ENCODE measurements around the gene ULK3.

DNA sequence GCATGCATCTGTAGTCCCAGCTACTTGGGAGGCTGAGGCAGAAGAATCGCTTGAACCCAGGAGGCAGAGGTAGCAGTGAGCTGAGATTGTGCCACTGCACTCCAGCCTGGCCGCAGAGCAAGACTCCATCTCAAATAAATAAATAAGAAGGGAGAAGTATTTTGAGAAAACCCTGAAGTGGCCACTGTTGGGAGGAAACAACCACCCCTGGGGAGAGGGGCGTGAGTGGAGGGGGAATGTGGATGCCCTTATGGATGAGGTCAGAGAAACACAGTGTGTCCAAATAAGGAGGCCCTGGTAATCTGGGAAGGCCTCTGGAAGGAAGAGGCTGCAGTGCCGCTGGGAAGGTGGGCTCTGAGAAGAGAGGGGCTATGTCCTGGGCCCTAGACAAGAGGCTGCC lies 20.7 kb downstream of the ULK3 start:
- TF ChIP-seq, protein P1, sequence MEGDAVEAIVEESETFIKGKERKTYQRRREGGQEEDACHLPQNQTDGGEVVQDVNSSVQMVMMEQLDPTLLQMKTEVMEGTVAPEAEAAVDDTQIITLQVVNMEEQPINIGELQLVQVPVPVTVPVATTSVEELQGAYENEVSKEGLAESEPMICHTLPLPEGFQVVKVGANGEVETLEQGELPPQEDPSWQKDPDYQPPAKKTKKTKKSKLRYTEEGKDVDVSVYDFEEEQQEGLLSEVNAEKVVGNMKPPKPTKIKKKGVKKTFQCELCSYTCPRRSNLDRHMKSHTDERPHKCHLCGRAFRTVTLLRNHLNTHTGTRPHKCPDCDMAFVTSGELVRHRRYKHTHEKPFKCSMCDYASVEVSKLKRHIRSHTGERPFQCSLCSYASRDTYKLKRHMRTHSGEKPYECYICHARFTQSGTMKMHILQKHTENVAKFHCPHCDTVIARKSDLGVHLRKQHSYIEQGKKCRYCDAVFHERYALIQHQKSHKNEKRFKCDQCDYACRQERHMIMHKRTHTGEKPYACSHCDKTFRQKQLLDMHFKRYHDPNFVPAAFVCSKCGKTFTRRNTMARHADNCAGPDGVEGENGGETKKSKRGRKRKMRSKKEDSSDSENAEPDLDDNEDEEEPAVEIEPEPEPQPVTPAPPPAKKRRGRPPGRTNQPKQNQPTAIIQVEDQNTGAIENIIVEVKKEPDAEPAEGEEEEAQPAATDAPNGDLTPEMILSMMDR (IDR thresholded peaks at IDR 0.05) = no peak
- TF ChIP-seq EP300 (IDR thresholded peaks at IDR 0.05; ENCODE audit: low read depth) = no peak
